Measurements from ENCODE around the gene MICU1. TPM values are rescaled to one million over a fixed set of nuclear protein-coding genes. Genes with fewer than 3 reads are reported as not detected.

Gene MICU1
- total and polyA plus RNA-seq, 2 experiments from 2014 or later, result 27.5 to 52.3 TPM

DNA sequence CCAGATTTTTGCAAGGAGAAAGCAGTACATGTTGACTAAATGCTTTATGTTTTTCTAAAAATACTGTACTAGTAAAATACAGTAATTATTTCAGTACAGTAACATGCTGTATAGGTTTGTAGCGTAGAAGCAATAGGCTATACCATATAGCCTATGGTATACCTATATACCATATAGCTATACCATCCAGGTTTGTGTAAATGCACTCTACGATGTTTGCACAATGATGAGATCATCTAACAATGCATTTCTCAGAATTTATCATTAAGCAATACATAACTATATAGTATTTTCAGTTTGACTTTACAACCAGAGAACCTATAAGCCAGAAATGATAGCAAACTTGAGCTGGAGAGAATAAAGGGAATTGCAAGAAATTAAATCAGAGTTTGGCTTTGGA is 161.4 kb downstream of the MICU1 start:
- H4K20me1 ChIP-seq (replicated peaks; ENCODE audit: insufficient read depth), result no peaks in the 10 kb centered on the region
- H3K36me3 Mint-ChIP-seq (ENCODE audit: low read depth), result no peaks in the 10 kb centered on the region
- no peaks in the 10 kb centered on the region for H3K9me2 ChIP-seq (ENCODE audit: insufficient read depth)
- ATAC-seq, result no peak
- no peak overlapping the region for H3K27ac Mint-ChIP-seq
- no peaks in the 10 kb centered on the region for H3F3A ChIP-seq (replicated peaks; ENCODE audit: low read depth)
- DNase-seq (ENCODE audit: low spot score), result no peak
- no peaks in the 10 kb centered on the region for H3K79me2 ChIP-seq (replicated peaks; ENCODE audit: insufficient read depth)
- no peaks in the 10 kb centered on the region for H3K36me3 ChIP-seq (ENCODE audit: insufficient read depth)
- H3K9me3 Mint-ChIP-seq, result no peaks in the 10 kb centered on the region
- no peak overlapping the region for H3K4me2 ChIP-seq
- H2AFZ ChIP-seq, result no peak overlapping the region
- H3K4me1 ChIP-seq (ENCODE audit: insufficient read depth), result no peaks in the 10 kb centered on the region
- H3K4me1 Mint-ChIP-seq, result no peaks in the 10 kb centered on the region
- no peak overlapping the region for H3K4me3 ChIP-seq
- H3K4me3 Mint-ChIP-seq, result no peak overlapping the region
- H3K27ac ChIP-seq (ENCODE audit: low read depth), result no peak overlapping the region
- TF ChIP-seq STAT1 (IDR thresholded peaks at IDR 0.05; ENCODE audit: unreplicated experiment), result no peak
- no peak for TF ChIP-seq POLR2AphosphoS5 (IDR thresholded peaks at IDR 0.05; ENCODE audit: low read depth)
- TF ChIP-seq EZH2 (IDR thresholded peaks at IDR 0.05; ENCODE audit: low read depth, unreplicated experiment), result no peak
- TF ChIP-seq, protein P1, sequence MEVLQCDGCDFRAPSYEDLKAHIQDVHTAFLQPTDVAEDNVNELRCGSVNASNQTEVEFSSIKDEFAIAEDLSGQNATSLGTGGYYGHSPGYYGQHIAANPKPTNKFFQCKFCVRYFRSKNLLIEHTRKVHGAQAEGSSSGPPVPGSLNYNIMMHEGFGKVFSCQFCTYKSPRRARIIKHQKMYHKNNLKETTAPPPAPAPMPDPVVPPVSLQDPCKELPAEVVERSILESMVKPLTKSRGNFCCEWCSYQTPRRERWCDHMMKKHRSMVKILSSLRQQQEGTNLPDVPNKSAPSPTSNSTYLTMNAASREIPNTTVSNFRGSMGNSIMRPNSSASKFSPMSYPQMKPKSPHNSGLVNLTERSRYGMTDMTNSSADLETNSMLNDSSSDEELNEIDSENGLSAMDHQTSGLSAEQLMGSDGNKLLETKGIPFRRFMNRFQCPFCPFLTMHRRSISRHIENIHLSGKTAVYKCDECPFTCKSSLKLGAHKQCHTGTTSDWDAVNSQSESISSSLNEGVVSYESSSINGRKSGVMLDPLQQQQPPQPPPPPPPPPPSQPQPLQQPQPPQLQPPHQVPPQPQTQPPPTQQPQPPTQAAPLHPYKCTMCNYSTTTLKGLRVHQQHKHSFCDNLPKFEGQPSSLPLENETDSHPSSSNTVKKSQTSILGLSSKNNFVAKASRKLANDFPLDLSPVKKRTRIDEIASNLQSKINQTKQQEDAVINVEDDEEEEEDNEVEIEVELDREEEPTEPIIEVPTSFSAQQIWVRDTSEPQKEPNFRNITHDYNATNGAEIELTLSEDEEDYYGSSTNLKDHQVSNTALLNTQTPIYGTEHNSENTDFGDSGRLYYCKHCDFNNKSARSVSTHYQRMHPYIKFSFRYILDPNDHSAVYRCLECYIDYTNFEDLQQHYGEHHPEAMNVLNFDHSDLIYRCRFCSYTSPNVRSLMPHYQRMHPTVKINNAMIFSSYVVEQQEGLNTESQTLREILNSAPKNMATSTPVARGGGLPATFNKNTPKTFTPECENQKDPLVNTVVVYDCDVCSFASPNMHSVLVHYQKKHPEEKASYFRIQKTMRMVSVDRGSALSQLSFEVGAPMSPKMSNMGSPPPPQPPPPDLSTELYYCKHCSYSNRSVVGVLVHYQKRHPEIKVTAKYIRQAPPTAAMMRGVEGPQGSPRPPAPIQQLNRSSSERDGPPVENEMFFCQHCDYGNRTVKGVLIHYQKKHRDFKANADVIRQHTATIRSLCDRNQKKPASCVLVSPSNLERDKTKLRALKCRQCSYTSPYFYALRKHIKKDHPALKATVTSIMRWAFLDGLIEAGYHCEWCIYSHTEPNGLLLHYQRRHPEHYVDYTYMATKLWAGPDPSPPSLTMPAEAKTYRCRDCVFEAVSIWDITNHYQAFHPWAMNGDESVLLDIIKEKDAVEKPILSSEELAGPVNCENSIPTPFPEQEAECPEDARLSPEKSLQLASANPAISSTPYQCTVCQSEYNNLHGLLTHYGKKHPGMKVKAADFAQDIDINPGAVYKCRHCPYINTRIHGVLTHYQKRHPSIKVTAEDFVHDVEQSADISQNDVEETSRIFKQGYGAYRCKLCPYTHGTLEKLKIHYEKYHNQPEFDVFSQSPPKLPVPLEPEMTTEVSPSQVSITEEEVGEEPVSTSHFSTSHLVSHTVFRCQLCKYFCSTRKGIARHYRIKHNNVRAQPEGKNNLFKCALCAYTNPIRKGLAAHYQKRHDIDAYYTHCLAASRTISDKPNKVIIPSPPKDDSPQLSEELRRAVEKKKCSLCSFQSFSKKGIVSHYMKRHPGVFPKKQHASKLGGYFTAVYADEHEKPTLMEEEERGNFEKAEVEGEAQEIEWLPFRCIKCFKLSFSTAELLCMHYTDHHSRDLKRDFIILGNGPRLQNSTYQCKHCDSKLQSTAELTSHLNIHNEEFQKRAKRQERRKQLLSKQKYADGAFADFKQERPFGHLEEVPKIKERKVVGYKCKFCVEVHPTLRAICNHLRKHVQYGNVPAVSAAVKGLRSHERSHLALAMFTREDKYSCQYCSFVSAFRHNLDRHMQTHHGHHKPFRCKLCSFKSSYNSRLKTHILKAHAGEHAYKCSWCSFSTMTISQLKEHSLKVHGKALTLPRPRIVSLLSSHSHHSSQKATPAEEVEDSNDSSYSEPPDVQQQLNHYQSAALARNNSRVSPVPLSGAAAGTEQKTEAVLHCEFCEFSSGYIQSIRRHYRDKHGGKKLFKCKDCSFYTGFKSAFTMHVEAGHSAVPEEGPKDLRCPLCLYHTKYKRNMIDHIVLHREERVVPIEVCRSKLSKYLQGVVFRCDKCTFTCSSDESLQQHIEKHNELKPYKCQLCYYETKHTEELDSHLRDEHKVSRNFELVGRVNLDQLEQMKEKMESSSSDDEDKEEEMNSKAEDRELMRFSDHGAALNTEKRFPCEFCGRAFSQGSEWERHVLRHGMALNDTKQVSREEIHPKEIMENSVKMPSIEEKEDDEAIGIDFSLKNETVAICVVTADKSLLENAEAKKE (CRISPR knock-in tag; IDR thresholded peaks at IDR 0.05), result no peak
- TF ChIP-seq ZNF331 (CRISPR knock-in tag; IDR thresholded peaks at IDR 0.05; ENCODE audit: low read depth), result no peak
- TF ChIP-seq, protein P2, sequence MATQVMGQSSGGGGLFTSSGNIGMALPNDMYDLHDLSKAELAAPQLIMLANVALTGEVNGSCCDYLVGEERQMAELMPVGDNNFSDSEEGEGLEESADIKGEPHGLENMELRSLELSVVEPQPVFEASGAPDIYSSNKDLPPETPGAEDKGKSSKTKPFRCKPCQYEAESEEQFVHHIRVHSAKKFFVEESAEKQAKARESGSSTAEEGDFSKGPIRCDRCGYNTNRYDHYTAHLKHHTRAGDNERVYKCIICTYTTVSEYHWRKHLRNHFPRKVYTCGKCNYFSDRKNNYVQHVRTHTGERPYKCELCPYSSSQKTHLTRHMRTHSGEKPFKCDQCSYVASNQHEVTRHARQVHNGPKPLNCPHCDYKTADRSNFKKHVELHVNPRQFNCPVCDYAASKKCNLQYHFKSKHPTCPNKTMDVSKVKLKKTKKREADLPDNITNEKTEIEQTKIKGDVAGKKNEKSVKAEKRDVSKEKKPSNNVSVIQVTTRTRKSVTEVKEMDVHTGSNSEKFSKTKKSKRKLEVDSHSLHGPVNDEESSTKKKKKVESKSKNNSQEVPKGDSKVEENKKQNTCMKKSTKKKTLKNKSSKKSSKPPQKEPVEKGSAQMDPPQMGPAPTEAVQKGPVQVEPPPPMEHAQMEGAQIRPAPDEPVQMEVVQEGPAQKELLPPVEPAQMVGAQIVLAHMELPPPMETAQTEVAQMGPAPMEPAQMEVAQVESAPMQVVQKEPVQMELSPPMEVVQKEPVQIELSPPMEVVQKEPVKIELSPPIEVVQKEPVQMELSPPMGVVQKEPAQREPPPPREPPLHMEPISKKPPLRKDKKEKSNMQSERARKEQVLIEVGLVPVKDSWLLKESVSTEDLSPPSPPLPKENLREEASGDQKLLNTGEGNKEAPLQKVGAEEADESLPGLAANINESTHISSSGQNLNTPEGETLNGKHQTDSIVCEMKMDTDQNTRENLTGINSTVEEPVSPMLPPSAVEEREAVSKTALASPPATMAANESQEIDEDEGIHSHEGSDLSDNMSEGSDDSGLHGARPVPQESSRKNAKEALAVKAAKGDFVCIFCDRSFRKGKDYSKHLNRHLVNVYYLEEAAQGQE (IDR thresholded peaks at IDR 0.05; ENCODE audit: unreplicated experiment), result no peak
- no peak for TF ChIP-seq JUNB (IDR thresholded peaks at IDR 0.05; ENCODE audit: unreplicated experiment)
- TF ChIP-seq, protein P3, sequence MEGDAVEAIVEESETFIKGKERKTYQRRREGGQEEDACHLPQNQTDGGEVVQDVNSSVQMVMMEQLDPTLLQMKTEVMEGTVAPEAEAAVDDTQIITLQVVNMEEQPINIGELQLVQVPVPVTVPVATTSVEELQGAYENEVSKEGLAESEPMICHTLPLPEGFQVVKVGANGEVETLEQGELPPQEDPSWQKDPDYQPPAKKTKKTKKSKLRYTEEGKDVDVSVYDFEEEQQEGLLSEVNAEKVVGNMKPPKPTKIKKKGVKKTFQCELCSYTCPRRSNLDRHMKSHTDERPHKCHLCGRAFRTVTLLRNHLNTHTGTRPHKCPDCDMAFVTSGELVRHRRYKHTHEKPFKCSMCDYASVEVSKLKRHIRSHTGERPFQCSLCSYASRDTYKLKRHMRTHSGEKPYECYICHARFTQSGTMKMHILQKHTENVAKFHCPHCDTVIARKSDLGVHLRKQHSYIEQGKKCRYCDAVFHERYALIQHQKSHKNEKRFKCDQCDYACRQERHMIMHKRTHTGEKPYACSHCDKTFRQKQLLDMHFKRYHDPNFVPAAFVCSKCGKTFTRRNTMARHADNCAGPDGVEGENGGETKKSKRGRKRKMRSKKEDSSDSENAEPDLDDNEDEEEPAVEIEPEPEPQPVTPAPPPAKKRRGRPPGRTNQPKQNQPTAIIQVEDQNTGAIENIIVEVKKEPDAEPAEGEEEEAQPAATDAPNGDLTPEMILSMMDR (conservative IDR thresholded peaks at IDR 0.05; ENCODE audit: low read depth in 2 of 2), result no peak
- H3K27me3 Mint-ChIP-seq (ENCODE audit: insufficient read depth, low read depth, poor library complexity), result no peaks in the 10 kb centered on the region
- no peaks in the 10 kb centered on the region for H3K27me3 ChIP-seq (ENCODE audit: insufficient read depth)

Measured in GM23338 (cell line).